K562 (cell line): ENCODE data around the gene NXF3. TPM values are rescaled to one million over a fixed set of nuclear protein-coding genes. Genes with fewer than 3 reads are reported as not detected.
A peak's percentile ranks its signal among the peaks of the same experiment; 100 is the strongest.

Experiments used
- E4F1 ChIP-seq: fragments of 250-450 bp; sonication (Bioruptor Pico); IDR thresholded peaks from 2 replicates; pipeline ENCODE4 v1.5.0; 2021; ENCODE audit warnings: mild to moderate bottlenecking, borderline replicate concordance
- MYNN ChIP-seq, 2 experiments: sonication (generic); formaldehyde crosslinking in 1 of 2; IDR thresholded peaks; 2 replicates each; pipeline versions ENCODE4 v1.5.0 to v1.6.1; 2016 to 2020; ENCODE audit warnings: antibody characterized with exemption in 1 of 2, missing genetic modification reagents in 1 of 2
- OTX1 ChIP-seq: fragments of 450-650 bp; formaldehyde crosslinking; IDR thresholded peaks from 2 replicates; pipeline ENCODE4 v1.4.0; 2022; ENCODE audit warnings: mild to moderate bottlenecking
- SETDB1 ChIP-seq: IDR thresholded peaks from one replicate; pipeline ENCODE4 v1.6.1; 2012; ENCODE audit warnings: low read length, control low read depth, inconsistent platforms
- polyA plus RNA-seq, 8 experiments: library from polyadenylated mRNA; depleted of rRNA in 4 of 8; stranded (reverse) in 5 of 8; unstranded in 3 of 8; fragments of >200 nt; fragmentation: Nextera tagmentation in 2 of 8; fragmentation: Illumina TruSeq in 1 of 8; extraction: Ambion mirVana in 2 of 8; extraction: Trizol in 1 of 8; gene quantifications; 2 replicates each; pipeline versions ENCODE4 v1.2.1 to v1.2.3, GENCODE V29; 2011 to 2014; ENCODE audit warnings: inconsistent platforms in 1 of 8, missing spikeins in 1 of 8
- total RNA-seq, 7 experiments: library from RNA; depleted of rRNA in 6 of 7; stranded (reverse); fragments of >200 nt in 6 of 7; fragmentation: Illumina TruSeq in 2 of 7; extraction: Trizol in 2 of 7; gene quantifications; 2 replicates each; pipeline versions ENCODE4 v1.2.1 to v1.2.3, GENCODE V29; 2011 to 2021; ENCODE audit warnings: low replicate concordance in 1 of 7
- TF ChIP-seq, protein P1 (sequence below): fragments of 450-650 bp; IDR thresholded peaks from 2 replicates; pipeline ENCODE4 v1.6.1; 2016; ENCODE audit warnings: mild to moderate bottlenecking, moderate library complexity
- TF ChIP-seq, protein P2 (sequence below): fragments of 250-450 bp; sonication (Bioruptor Pico); IDR thresholded peaks from 2 replicates; pipeline ENCODE4 v1.4.0; 2020

Gene NXF3
- total and polyA plus RNA-seq, 9 of the 15 experiments (the other 6 are each of a cell fraction or from before 2014, with no cell fraction given) = 0.18 to 0.40 (median 0.28) TPM; not detected in 2

DNA sequence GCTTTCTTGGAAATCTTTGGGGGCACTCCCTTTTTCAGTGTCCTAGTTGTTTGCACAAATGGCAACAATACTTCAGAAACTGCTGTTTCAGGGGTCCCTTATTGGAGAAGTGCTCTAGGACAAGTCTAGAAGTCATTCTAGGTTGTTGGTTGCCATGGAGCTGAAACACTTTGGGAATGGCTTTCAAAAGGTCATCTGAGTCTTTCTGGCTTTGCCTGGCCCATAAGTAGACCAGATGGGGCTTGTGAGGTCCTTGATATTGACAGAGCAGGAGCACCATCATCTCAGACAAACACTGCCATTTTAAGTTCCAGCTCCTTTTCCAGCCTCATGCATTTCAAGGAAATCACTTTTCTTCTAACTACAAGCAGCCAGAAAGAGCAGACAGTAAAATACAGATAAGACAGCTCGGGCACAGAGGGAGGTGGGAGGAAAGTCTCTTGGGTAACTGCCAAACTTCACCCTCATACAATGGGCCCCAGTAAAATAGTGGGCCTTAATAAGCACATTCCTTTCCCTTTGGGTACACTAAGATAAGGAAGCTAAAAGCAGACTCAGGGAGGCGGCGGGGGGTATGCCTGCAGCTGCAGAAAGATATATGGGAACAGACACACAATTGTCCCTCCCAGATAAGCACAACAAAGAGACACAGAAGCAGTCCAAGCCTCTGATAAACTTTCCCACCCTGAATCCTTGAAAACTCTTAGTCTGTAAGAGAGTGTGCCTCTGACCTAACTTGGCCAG is 8.5 kb upstream of the NXF3 start (continued):
- TF ChIP-seq, protein P1, sequence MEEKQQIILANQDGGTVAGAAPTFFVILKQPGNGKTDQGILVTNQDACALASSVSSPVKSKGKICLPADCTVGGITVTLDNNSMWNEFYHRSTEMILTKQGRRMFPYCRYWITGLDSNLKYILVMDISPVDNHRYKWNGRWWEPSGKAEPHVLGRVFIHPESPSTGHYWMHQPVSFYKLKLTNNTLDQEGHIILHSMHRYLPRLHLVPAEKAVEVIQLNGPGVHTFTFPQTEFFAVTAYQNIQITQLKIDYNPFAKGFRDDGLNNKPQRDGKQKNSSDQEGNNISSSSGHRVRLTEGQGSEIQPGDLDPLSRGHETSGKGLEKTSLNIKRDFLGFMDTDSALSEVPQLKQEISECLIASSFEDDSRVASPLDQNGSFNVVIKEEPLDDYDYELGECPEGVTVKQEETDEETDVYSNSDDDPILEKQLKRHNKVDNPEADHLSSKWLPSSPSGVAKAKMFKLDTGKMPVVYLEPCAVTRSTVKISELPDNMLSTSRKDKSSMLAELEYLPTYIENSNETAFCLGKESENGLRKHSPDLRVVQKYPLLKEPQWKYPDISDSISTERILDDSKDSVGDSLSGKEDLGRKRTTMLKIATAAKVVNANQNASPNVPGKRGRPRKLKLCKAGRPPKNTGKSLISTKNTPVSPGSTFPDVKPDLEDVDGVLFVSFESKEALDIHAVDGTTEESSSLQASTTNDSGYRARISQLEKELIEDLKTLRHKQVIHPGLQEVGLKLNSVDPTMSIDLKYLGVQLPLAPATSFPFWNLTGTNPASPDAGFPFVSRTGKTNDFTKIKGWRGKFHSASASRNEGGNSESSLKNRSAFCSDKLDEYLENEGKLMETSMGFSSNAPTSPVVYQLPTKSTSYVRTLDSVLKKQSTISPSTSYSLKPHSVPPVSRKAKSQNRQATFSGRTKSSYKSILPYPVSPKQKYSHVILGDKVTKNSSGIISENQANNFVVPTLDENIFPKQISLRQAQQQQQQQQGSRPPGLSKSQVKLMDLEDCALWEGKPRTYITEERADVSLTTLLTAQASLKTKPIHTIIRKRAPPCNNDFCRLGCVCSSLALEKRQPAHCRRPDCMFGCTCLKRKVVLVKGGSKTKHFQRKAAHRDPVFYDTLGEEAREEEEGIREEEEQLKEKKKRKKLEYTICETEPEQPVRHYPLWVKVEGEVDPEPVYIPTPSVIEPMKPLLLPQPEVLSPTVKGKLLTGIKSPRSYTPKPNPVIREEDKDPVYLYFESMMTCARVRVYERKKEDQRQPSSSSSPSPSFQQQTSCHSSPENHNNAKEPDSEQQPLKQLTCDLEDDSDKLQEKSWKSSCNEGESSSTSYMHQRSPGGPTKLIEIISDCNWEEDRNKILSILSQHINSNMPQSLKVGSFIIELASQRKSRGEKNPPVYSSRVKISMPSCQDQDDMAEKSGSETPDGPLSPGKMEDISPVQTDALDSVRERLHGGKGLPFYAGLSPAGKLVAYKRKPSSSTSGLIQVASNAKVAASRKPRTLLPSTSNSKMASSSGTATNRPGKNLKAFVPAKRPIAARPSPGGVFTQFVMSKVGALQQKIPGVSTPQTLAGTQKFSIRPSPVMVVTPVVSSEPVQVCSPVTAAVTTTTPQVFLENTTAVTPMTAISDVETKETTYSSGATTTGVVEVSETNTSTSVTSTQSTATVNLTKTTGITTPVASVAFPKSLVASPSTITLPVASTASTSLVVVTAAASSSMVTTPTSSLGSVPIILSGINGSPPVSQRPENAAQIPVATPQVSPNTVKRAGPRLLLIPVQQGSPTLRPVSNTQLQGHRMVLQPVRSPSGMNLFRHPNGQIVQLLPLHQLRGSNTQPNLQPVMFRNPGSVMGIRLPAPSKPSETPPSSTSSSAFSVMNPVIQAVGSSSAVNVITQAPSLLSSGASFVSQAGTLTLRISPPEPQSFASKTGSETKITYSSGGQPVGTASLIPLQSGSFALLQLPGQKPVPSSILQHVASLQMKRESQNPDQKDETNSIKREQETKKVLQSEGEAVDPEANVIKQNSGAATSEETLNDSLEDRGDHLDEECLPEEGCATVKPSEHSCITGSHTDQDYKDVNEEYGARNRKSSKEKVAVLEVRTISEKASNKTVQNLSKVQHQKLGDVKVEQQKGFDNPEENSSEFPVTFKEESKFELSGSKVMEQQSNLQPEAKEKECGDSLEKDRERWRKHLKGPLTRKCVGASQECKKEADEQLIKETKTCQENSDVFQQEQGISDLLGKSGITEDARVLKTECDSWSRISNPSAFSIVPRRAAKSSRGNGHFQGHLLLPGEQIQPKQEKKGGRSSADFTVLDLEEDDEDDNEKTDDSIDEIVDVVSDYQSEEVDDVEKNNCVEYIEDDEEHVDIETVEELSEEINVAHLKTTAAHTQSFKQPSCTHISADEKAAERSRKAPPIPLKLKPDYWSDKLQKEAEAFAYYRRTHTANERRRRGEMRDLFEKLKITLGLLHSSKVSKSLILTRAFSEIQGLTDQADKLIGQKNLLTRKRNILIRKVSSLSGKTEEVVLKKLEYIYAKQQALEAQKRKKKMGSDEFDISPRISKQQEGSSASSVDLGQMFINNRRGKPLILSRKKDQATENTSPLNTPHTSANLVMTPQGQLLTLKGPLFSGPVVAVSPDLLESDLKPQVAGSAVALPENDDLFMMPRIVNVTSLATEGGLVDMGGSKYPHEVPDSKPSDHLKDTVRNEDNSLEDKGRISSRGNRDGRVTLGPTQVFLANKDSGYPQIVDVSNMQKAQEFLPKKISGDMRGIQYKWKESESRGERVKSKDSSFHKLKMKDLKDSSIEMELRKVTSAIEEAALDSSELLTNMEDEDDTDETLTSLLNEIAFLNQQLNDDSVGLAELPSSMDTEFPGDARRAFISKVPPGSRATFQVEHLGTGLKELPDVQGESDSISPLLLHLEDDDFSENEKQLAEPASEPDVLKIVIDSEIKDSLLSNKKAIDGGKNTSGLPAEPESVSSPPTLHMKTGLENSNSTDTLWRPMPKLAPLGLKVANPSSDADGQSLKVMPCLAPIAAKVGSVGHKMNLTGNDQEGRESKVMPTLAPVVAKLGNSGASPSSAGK = no peak; the same call in 1 of the 2 replicates
- no peak for TF ChIP-seq SETDB1
- TF ChIP-seq, protein P2, sequence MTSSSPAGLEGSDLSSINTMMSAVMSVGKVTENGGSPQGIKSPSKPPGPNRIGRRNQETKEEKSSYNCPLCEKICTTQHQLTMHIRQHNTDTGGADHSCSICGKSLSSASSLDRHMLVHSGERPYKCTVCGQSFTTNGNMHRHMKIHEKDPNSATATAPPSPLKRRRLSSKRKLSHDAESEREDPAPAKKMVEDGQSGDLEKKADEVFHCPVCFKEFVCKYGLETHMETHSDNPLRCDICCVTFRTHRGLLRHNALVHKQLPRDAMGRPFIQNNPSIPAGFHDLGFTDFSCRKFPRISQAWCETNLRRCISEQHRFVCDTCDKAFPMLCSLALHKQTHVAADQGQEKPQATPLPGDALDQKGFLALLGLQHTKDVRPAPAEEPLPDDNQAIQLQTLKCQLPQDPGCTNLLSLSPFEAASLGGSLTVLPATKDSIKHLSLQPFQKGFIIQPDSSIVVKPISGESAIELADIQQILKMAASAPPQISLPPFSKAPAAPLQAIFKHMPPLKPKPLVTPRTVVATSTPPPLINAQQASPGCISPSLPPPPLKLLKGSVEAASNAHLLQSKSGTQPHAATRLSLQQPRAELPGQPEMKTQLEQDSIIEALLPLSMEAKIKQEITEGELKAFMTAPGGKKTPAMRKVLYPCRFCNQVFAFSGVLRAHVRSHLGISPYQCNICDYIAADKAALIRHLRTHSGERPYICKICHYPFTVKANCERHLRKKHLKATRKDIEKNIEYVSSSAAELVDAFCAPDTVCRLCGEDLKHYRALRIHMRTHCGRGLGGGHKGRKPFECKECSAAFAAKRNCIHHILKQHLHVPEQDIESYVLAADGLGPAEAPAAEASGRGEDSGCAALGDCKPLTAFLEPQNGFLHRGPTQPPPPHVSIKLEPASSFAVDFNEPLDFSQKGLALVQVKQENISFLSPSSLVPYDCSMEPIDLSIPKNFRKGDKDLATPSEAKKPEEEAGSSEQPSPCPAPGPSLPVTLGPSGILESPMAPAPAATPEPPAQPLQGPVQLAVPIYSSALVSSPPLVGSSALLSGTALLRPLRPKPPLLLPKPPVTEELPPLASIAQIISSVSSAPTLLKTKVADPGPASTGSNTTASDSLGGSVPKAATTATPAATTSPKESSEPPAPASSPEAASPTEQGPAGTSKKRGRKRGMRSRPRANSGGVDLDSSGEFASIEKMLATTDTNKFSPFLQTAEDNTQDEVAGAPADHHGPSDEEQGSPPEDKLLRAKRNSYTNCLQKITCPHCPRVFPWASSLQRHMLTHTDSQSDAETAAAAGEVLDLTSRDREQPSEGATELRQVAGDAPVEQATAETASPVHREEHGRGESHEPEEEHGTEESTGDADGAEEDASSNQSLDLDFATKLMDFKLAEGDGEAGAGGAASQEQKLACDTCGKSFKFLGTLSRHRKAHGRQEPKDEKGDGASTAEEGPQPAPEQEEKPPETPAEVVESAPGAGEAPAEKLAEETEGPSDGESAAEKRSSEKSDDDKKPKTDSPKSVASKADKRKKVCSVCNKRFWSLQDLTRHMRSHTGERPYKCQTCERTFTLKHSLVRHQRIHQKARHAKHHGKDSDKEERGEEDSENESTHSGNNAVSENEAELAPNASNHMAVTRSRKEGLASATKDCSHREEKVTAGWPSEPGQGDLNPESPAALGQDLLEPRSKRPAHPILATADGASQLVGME (CRISPR knock-in tag) = no peak
- peak; percentile 90 for TF ChIP-seq MYNN (IDR thresholded peaks at IDR 0.05)
- TF ChIP-seq MYNN (CRISPR knock-in tag; IDR thresholded peaks at IDR 0.05) = no peak
- no peak for TF ChIP-seq OTX1 (CRISPR knock-in tag)
- no peak for TF ChIP-seq E4F1 (CRISPR knock-in tag)
